MM.1S (cell line): Measurements from ENCODE around the gene CDC37L1.

Experiments
- DNase-seq: peaks from one replicate; pipeline ENCODE4 v3.0.0-alpha.2; 2015
- H2AFZ ChIP-seq: fragments of 300-600 bp; sonication (generic); 2 replicates; pipeline ENCODE4 v1.6.0; 2016; ENCODE audit warnings: antibody characterized with exemption, low read length
- H3F3A ChIP-seq: fragments of 300-600 bp; sonication (generic); 2 replicates; pipeline ENCODE4 v1.6.1; 2016; ENCODE audit warnings: mild to moderate bottlenecking, antibody characterized with exemption, low read length, moderate library complexity, mixed read lengths; ENCODE audit not compliant: insufficient read depth
- H3K27ac ChIP-seq: fragments of 300-600 bp; sonication (generic); 2 replicates; pipeline ENCODE4 v1.5.1; 2016; ENCODE audit warnings: mild to moderate bottlenecking, low read length
- H3K27me3 ChIP-seq: fragments of 300-600 bp; sonication (generic); replicated peaks from 2 replicates; pipeline ENCODE4 v1.6.0; 2016; ENCODE audit warnings: low read length; ENCODE audit not compliant: insufficient read depth
- H3K36me3 ChIP-seq: fragments of 300-600 bp; sonication (generic); replicated peaks from 2 replicates; pipeline ENCODE4 v1.6.1; 2016; ENCODE audit warnings: mild to moderate bottlenecking, low read length, mixed read lengths; ENCODE audit not compliant: insufficient read depth
- H3K4me1 ChIP-seq: fragments of 300-600 bp; sonication (generic); 2 replicates; pipeline ENCODE4 v1.6.1; 2016; ENCODE audit warnings: low read length, mixed read lengths
- H3K4me2 ChIP-seq: fragments of 300-600 bp; sonication (generic); 2 replicates; pipeline ENCODE4 v1.6.0; 2016; ENCODE audit warnings: low read depth, low read length
- H3K4me3 ChIP-seq: fragments of 300-600 bp; sonication (generic); 2 replicates; pipeline ENCODE4 v1.5.1; 2016; ENCODE audit warnings: low read length, mixed read lengths
- H3K79me2 ChIP-seq: fragments of 300-600 bp; sonication (generic); 2 replicates; pipeline ENCODE4 v1.6.1; 2016; ENCODE audit warnings: mixed run types, low read length, mixed read lengths
- H3K9ac ChIP-seq: fragments of 300-600 bp; sonication (generic); 2 replicates; pipeline ENCODE4 v1.6.1; 2016; ENCODE audit warnings: low read length, mixed read lengths
- H3K9me2 ChIP-seq: fragments of 300-600 bp; sonication (generic); replicated peaks from 2 replicates; pipeline ENCODE4 v1.6.1; 2016; ENCODE audit warnings: mild to moderate bottlenecking, low read length, mixed read lengths; ENCODE audit not compliant: insufficient read depth
- H3K9me3 ChIP-seq: fragments of 300-600 bp; sonication (generic); replicated peaks from 2 replicates; pipeline ENCODE4 v1.6.1; 2016; ENCODE audit warnings: mild to moderate bottlenecking, low read length, mixed read lengths; ENCODE audit not compliant: insufficient read depth
- H4K20me1 ChIP-seq: fragments of 300-600 bp; sonication (generic); 2 replicates; pipeline ENCODE4 v1.6.1; 2016; ENCODE audit warnings: mild to moderate bottlenecking, low read length, moderate library complexity, mixed read lengths; ENCODE audit not compliant: insufficient read depth
- EZH2 ChIP-seq: fragments of 300-600 bp; sonication (generic); optimal IDR thresholded peaks from 2 replicates; pipeline ENCODE3; 2017; ENCODE audit warnings: low read depth, mild to moderate bottlenecking, antibody characterized with exemption, low read length, mixed read lengths
- EZH2phosphoT487 ChIP-seq: fragments of 300-600 bp; sonication (generic); IDR thresholded peaks from 2 replicates; pipeline ENCODE4 v1.6.1; 2018; ENCODE audit warnings: antibody characterized with exemption, low read length
- TF ChIP-seq, protein P1 (sequence below): fragments of 300-600 bp; sonication (generic); IDR thresholded peaks from 2 replicates; pipeline ENCODE4 v1.5.1; 2016; ENCODE audit warnings: antibody characterized with exemption, low read length, mixed read lengths

CDC37L1 gene

DNA sequence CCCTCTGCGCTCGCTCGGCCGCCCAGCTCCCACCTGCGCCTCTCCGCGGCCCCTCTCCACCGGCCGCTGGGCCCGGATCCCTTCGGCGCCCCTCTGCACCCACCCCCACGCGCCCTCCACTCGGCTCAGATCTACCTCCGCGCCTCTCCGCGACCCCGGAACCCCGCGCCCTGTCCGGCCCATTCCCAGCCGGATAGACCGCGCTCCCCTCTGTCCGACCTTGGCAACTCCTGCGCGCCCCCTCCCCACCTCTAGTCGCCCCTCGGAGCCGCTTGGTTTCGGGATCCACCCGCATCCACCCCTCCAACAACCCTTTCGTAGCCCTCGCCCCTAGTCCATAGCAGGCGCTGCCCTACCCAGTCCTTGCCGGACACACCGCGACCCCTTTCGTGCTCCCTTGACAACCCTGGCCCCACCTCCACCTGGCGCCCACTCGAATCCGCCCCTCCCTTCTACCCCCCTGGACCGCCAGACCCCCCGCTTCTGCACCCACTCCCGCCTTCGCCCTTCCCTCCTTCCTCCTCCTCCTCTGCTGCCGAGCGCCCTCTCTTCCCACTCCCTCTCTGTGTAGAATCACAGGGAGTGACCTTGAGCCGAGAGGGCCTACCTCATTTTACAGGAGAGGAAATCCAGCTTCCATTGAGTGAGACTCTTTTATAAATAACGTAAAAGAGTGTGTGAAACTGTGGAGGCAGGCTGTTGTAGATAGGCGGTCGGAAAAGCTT is 62.2 kb downstream of the CDC37L1 start:
- Histone ChIP-seq H3K27me3 (no peaks in the 10 kb centered on the region), H3K9me3 (no peaks in the 10 kb centered on the region), H3K79me2 (peaks cover 41% of the 10 kb centered on the region), H3K4me1 (peaks cover 6% of the 10 kb centered on the region; the same call in 1 of the 2 replicates), H3K4me3 (peak overlapping the region; percentile 97), H3K4me2 (peak overlapping the region; percentile 84; the same call in 1 of the 2 replicates), H4K20me1 (peaks cover 10% of the 10 kb centered on the region; the same call in 1 of the 2 replicates), H3F3A (peaks cover 21% of the 10 kb centered on the region; the same call in 1 of the 2 replicates), H3K9ac (peak overlapping the region; percentile 76), H3K27ac (0 out of 2 replicates have a peak overlapping the region, but pooled peaks have one; percentile 13), H3K9me2 (no peaks in the 10 kb centered on the region), H2AFZ (peak overlapping the region; percentile 98), H3K36me3 (no peaks in the 10 kb centered on the region)
- DNase-seq: no peak
- no peak for TF ChIP-seq EZH2
- TF ChIP-seq EZH2phosphoT487: no peak
- TF ChIP-seq, protein P1, sequence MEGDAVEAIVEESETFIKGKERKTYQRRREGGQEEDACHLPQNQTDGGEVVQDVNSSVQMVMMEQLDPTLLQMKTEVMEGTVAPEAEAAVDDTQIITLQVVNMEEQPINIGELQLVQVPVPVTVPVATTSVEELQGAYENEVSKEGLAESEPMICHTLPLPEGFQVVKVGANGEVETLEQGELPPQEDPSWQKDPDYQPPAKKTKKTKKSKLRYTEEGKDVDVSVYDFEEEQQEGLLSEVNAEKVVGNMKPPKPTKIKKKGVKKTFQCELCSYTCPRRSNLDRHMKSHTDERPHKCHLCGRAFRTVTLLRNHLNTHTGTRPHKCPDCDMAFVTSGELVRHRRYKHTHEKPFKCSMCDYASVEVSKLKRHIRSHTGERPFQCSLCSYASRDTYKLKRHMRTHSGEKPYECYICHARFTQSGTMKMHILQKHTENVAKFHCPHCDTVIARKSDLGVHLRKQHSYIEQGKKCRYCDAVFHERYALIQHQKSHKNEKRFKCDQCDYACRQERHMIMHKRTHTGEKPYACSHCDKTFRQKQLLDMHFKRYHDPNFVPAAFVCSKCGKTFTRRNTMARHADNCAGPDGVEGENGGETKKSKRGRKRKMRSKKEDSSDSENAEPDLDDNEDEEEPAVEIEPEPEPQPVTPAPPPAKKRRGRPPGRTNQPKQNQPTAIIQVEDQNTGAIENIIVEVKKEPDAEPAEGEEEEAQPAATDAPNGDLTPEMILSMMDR: no peak

DNA sequence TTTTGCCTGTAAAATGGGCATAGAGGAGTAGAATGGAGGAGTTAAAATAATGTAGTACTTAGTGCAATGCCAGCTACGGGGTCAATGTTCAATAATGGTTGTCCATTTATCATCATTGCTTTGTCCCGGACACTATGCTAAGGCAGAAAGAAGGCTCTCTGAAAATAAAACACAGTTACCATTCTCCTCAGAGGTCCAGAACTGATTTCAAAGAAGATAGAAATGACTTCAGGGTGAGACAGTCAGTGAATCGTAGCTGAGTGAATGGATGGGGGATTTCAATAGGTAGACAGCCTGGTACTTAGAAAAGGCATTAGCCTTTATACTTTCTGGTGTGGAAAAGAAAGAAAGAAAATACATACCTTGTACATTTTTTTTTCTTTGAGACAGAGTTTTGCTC is 62.9 kb downstream of the CDC37L1 start:
- peaks cover 35% of the 10 kb centered on the region for H3K79me2 ChIP-seq
- no peak overlapping the region for H3K9ac ChIP-seq
- no peak overlapping the region for H3K4me3 ChIP-seq
- H3K4me2 ChIP-seq: 0 out of 2 replicates have a peak overlapping the region, but pooled peaks have one; percentile 84
- no peak overlapping the region for H2AFZ ChIP-seq
- no peaks in the 10 kb centered on the region for H3K9me3 ChIP-seq
- no peak for TF ChIP-seq EZH2
- no peak for TF ChIP-seq EZH2phosphoT487
- TF ChIP-seq, protein P1: no peak
- peaks cover 7% of the 10 kb centered on the region; the same call in 1 of the 2 replicates for H4K20me1 ChIP-seq
- no peaks in the 10 kb centered on the region for H3K9me2 ChIP-seq
- H3K27me3 ChIP-seq: no peaks in the 10 kb centered on the region
- H3F3A ChIP-seq: peaks cover 21% of the 10 kb centered on the region; the same call in 1 of the 2 replicates
- no peak overlapping the region for H3K27ac ChIP-seq
- no peak for DNase-seq
- H3K36me3 ChIP-seq: no peaks in the 10 kb centered on the region
- H3K4me1 ChIP-seq: peaks cover 6% of the 10 kb centered on the region; the same call in 1 of the 2 replicates

DNA sequence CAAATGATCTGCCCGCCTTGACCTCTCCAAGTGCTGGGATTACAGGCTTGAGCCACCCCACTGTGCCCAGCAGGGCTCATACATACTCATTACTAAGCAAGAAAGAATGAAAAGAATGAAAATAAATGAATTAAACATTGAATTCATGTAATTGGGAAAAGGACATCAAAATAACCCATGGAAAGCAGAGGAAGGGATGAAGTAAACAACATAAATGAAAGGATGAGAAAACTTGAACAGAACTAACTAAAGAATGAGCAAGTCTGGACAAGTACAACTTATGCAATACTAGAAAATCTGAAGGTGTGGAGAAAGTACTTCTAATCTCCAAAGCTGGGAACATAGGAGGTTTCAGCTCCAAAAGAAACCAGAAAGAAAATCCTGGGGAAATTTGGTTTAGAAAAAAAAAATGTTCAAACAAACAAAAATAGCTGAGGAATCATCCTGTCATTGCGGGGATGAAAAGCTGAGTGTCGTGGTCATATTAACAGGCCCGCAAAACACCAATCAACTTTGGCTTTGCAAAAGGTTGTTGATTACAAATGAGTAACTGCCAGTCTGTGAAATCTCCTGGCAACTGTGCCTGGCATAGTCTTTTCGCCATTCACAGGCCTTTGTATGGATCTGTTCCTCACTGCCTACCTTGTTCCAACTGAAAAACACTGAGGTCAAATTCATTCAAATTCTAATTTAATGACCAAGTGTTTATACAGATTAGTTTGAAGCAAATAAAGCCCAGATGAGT is 63.9 kb downstream of the CDC37L1 start:
- H3K27me3 ChIP-seq: no peaks in the 10 kb centered on the region
- H3K9me2 ChIP-seq: no peaks in the 10 kb centered on the region
- H3K79me2 ChIP-seq: peaks cover 25% of the 10 kb centered on the region
- no peaks in the 10 kb centered on the region for H3K9me3 ChIP-seq
- no peak for DNase-seq
- no peak overlapping the region for H3K4me2 ChIP-seq
- TF ChIP-seq, protein P1: no peak
- TF ChIP-seq EZH2phosphoT487 (no peak), EZH2 (no peak)
- peaks cover 21% of the 10 kb centered on the region; the same call in 1 of the 2 replicates for H3F3A ChIP-seq
- H3K9ac ChIP-seq: no peak overlapping the region
- no peak overlapping the region for H3K4me3 ChIP-seq
- no peak overlapping the region for H2AFZ ChIP-seq
- H3K27ac ChIP-seq: no peak overlapping the region
- no peaks in the 10 kb centered on the region for H4K20me1 ChIP-seq
- H3K4me1 ChIP-seq: peaks cover 6% of the 10 kb centered on the region; the same call in 1 of the 2 replicates
- H3K36me3 ChIP-seq: no peaks in the 10 kb centered on the region
